ENCODE results near the gene PGP. TPM values are rescaled to one million over a fixed set of nuclear protein-coding genes. Genes with fewer than 3 reads are reported as not detected.

The PGP gene
- total RNA-seq, 1 donor from 2014 or later = 19.7 TPM

- no peak for DNase-seq (ENCODE audit: low spot score)
These were observed 48.2 kb downstream of the PGP start for GRCh38 chr16:2166263-2167067.

- DNase-seq (ENCODE audit: low spot score) = no peak
These were observed 48.8 kb downstream of the PGP start for GRCh38 chr16:2165861-2166260.

- peak; percentile 81 for DNase-seq (ENCODE audit: low spot score)
These were observed 51.3 kb downstream of the PGP start for GRCh38 chr16:2163211-2163881.

DNA sequence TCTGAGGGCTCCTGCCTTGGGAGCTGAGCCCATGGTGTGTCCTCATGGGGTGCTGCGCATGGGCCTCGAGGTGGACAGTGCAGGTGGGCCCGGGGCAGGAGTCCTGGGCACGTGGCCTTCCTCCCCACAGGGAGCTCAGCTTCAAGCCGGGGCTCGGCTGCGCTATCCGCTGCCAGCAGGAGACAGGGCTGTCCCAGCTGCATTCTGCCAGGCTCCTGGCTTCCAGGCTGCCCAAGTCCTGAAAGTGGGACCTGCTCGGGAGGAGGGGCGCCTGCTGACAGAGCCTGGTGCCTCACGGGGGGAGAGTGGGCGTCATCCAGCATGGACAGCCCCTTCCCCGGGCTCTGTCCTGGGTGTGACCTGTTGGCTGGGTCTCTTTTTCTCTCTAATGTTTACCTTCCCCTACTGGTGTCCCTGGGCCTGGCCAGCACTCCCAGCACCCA is 51.9 kb downstream of the PGP start:
- no peak for DNase-seq (ENCODE audit: low spot score)

DNA sequence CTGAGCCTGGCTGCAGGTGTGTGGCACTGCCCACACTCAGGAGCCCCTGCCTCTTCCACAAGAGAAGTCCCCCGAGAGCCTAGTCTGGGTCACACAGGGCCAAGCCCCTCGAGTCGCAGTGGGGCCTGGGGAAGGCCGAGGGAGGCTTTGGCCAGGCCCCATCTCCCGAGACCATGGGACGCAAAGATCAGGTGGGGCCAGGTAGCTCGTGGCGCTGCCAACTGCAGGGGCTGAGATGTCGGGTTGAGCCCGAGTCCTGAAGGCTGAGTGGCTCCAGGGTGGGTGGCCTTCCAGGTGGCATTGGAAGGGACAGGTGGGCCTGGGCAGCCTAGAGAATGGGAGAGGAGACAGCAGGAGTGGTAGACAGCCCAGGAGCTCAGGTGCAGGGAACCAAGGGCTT is 52.7 kb downstream of the PGP start:
- no peak for DNase-seq (ENCODE audit: low spot score)

Other genes starting within 250 kb of the PGP start
- gene RNF151, start 248.0 kb downstream of the PGP start, total RNA-seq = not detected
- gene TBL3, start 242.8 kb downstream of the PGP start, total RNA-seq = 32.5 TPM
- 2.7 TPM for gene NOXO1, start 233.4 kb downstream of the PGP start, total RNA-seq
- gene GFER, start 230.6 kb downstream of the PGP start, total RNA-seq = 34.3 TPM
- 1.4 TPM for gene SYNGR3, start 224.9 kb downstream of the PGP start, total RNA-seq
- 42.1 TPM for gene ZNF598, start 205.0 kb downstream of the PGP start, total RNA-seq
- gene NPW, start 195.1 kb downstream of the PGP start, total RNA-seq = 1.6 TPM
- gene NHERF2, start 187.9 kb downstream of the PGP start, total RNA-seq = 121 TPM
- gene NTHL1, start 167.0 kb downstream of the PGP start, total RNA-seq = 33.9 TPM
- gene TSC2, start 166.9 kb downstream of the PGP start, total RNA-seq = 185 TPM
- gene PKD1, start 78.9 kb downstream of the PGP start, total RNA-seq = 154 TPM
- gene RAB26, start 66.2 kb downstream of the PGP start, total RNA-seq = 7.7 TPM
- gene TRAF7, start 59.1 kb downstream of the PGP start, total RNA-seq = 100 TPM
- gene CASKIN1, start 18.2 kb downstream of the PGP start, total RNA-seq = 0.58 TPM
- gene MLST8, start 9.4 kb downstream of the PGP start, total RNA-seq = 31.2 TPM
- gene BRICD5, start 4.0 kb downstream of the PGP start, total RNA-seq = 15.2 TPM
- gene E4F1, start 8.8 kb upstream of the PGP start, total RNA-seq = 33.3 TPM
- gene DNASE1L2, start 21.6 kb upstream of the PGP start, total RNA-seq = 4.6 TPM
- 69.9 TPM for gene ECI1, start 36.7 kb upstream of the PGP start, total RNA-seq
- 114 TPM for gene RNPS1, start 53.3 kb upstream of the PGP start, total RNA-seq
- 18.3 TPM for gene ABCA3, start 125.9 kb upstream of the PGP start, total RNA-seq
- 3.7 TPM for gene CCNF, start 214.6 kb upstream of the PGP start, total RNA-seq
- 0.60 TPM for gene TEDC2, start 245.3 kb upstream of the PGP start, total RNA-seq